Glutamatergic neuron (in vitro differentiated cells): Measurements from ENCODE around the gene STARD3. TPM values are rescaled to one million over a fixed set of nuclear protein-coding genes. Genes with fewer than 3 reads are reported as not detected.

Experiments
- DNase-seq: peaks from one replicate; pipeline ENCODE4 v3.0.0; 2022
- H3K27ac Mint-ChIP-seq: one replicate; pipeline ENCODE4 v1.8.0; 2020; ENCODE audit warnings: mild to moderate bottlenecking, mixed read lengths, inconsistent platforms; ENCODE audit not compliant: unreplicated experiment
- H3K27me3 Mint-ChIP-seq: one replicate; pipeline ENCODE4 v1.8.0; 2020; ENCODE audit warnings: mild to moderate bottlenecking, moderate library complexity, mixed read lengths, inconsistent platforms; ENCODE audit not compliant: unreplicated experiment
- H3K36me3 Mint-ChIP-seq: one replicate; pipeline ENCODE4 v1.8.0; 2020; ENCODE audit warnings: mild to moderate bottlenecking, mixed read lengths, inconsistent platforms; ENCODE audit not compliant: unreplicated experiment
- H3K4me1 Mint-ChIP-seq: one replicate; pipeline ENCODE4 v1.8.0; 2020; ENCODE audit warnings: mild to moderate bottlenecking, low read depth, mixed read lengths, inconsistent platforms; ENCODE audit not compliant: unreplicated experiment
- H3K4me3 Mint-ChIP-seq: one replicate; pipeline ENCODE4 v1.8.0; 2020; ENCODE audit warnings: mild to moderate bottlenecking, mixed read lengths, inconsistent platforms; ENCODE audit not compliant: unreplicated experiment
- H3K9me3 Mint-ChIP-seq: one replicate; pipeline ENCODE4 v1.8.0; 2020; ENCODE audit warnings: mild to moderate bottlenecking, moderate library complexity, mixed read lengths, inconsistent platforms; ENCODE audit not compliant: unreplicated experiment
- CTCF ChIP-seq: fragments of 200-600 bp; sonication (generic); IDR thresholded peaks from one replicate; pipeline ENCODE4 v1.5.0; 2021; ENCODE audit not compliant: partially characterized antibody, unreplicated experiment
- total RNA-seq: library from RNA; stranded (reverse); fragmentation: NEBNext Ultra II Directional; extraction: Animal tissue kit (Norgen Biotek cat#: 25700); gene quantifications from one replicate; pipeline ENCODE4 v1.2.1, GENCODE V29; 2021; ENCODE audit not compliant: unreplicated experiment

The STARD3 gene
- total RNA-seq, 1 donor from 2014 or later, result 48.0 TPM

GRCh38 chr17:39702901-39703893 lies 66.3 kb downstream of the STARD3 start:
- Mint-ChIP-seq H3K4me1 (peaks cover 4% of the 10 kb centered on the region), H3K9me3 (peaks cover 4% of the 10 kb centered on the region), H3K4me3 (no peak overlapping the region), H3K36me3 (no peaks in the 10 kb centered on the region), H3K27ac (no peak overlapping the region), H3K27me3 (peaks cover 9% of the 10 kb centered on the region)
- no peak for DNase-seq
- no peak for TF ChIP-seq CTCF

GRCh38 chr17:39703913-39704312 lies 67.0 kb downstream of the STARD3 start:
- Mint-ChIP-seq H3K4me3 (no peak overlapping the region), H3K4me1 (peaks cover 7% of the 10 kb centered on the region), H3K36me3 (no peaks in the 10 kb centered on the region), H3K27ac (no peak overlapping the region), H3K9me3 (peaks cover 6% of the 10 kb centered on the region), H3K27me3 (peaks cover 9% of the 10 kb centered on the region)
- no peak for TF ChIP-seq CTCF
- no peak for DNase-seq

- no peak for DNase-seq
- no peaks in the 10 kb centered on the region for H3K36me3 Mint-ChIP-seq
Measured at GRCh38 chr17:39704821-39705551, 68.0 kb downstream of the STARD3 start.

GRCh38 chr17:39705786-39706348 lies 68.9 kb downstream of the STARD3 start:
- H3K27ac Mint-ChIP-seq, result no peak overlapping the region
- no peak for DNase-seq
- H3K4me3 Mint-ChIP-seq, result no peak overlapping the region
- peaks cover 4% of the 10 kb centered on the region for H3K27me3 Mint-ChIP-seq
- TF ChIP-seq CTCF, result no peak
- H3K4me1 Mint-ChIP-seq, result peaks cover 11% of the 10 kb centered on the region
- H3K36me3 Mint-ChIP-seq, result no peaks in the 10 kb centered on the region
- H3K9me3 Mint-ChIP-seq, result peaks cover 11% of the 10 kb centered on the region

More at GRCh38 chr17:39704821-39705551, 68.0 kb downstream of the STARD3 start:
- no peak overlapping the region for H3K27ac Mint-ChIP-seq
- no peak overlapping the region for H3K4me3 Mint-ChIP-seq
- H3K9me3 Mint-ChIP-seq, result peaks cover 9% of the 10 kb centered on the region
- no peak for TF ChIP-seq CTCF
- H3K4me1 Mint-ChIP-seq, result peaks cover 11% of the 10 kb centered on the region
- H3K27me3 Mint-ChIP-seq, result peaks cover 4% of the 10 kb centered on the region
